B cell (primary cell): ENCODE data around the gene VAMP1. TPM values are rescaled to one million over a fixed set of nuclear protein-coding genes. Genes with fewer than 3 reads are reported as not detected.

Source experiments
- ATAC-seq: fragments of 200-7000 bp; cut with Tn5 transposase; one replicate; pipeline ENCODE4 v1.10.0; 2021; ENCODE audit warnings: low read depth, mild to moderate bottlenecking, moderate number of reproducible peaks, moderate library complexity
- CTCF ChIA-PET: fragments of 350-600 bp; sonication (Branson Sonifier 250); formaldehyde crosslinking; loops from one replicate; lab custom pipeline; 2021; ENCODE audit warnings: antibody characterized with exemption, inconsistent platforms; lab: Charles Lee
- POLR2A ChIA-PET: fragments of 350-600 bp; sonication (Branson Sonifier 250); formaldehyde crosslinking; loops from one replicate; lab custom pipeline; 2021; ENCODE audit warnings: antibody characterized with exemption; lab: Charles Lee
- DNase-seq: peaks from one replicate; pipeline ENCODE4 v3.0.0; 2013
- H2AFZ ChIP-seq: 2 replicates; pipeline ENCODE4 v1.6.1; 2012; ENCODE audit warnings: mild to moderate bottlenecking, low read depth, low read length; ENCODE audit not compliant: insufficient read depth, poor library complexity, severe bottlenecking
- H3K27ac ChIP-seq, 2 donors: 1 replicate in 1 of 2; 2 replicates in 1 of 2; pipeline ENCODE4 v1.5.1; 2012 to 2013; ENCODE audit warnings: low read length in 2 of 2, mild to moderate bottlenecking in 2 of 2, moderate library complexity in 1 of 2
- H3K27me3 ChIP-seq, 4 experiments: fragments of 200-600 bp in 1 of 4; sonication (generic) in 1 of 4; replicated peaks in 1 of 4; 1 replicate in 2 of 4; 2 replicates in 2 of 4; pipeline versions ENCODE4 v1.6.1 to v1.7.0; 2013 to 2016; ENCODE audit warnings: low read length in 3 of 4, mild to moderate bottlenecking in 2 of 4, mixed read lengths in 1 of 4, moderate library complexity in 1 of 4; ENCODE audit not compliant: insufficient read depth in 4 of 4, control insufficient read depth in 3 of 4; ENCODE audit errors: control extremely low read depth in 1 of 4
- H3K36me3 ChIP-seq, 2 experiments: replicated peaks in 1 of 2; 1 replicate in 1 of 2; 2 replicates in 1 of 2; pipeline versions ENCODE4 v1.6.1 to v1.7.1; 2013; ENCODE audit warnings: low read length in 1 of 2; ENCODE audit not compliant: insufficient read depth in 2 of 2, control insufficient read depth in 1 of 2; ENCODE audit errors: control extremely low read depth in 1 of 2, extremely low read depth in 1 of 2
- H3K4me1 ChIP-seq, 2 donors: fragments of 200-600 bp in 1 of 2; sonication (generic) in 1 of 2; 1 replicate in 1 of 2; 2 replicates in 1 of 2; pipeline versions ENCODE4 v1.5.1 to v1.6.1; 2013 to 2017; ENCODE audit warnings: low read length in 2 of 2; ENCODE audit not compliant: control insufficient read depth in 2 of 2, insufficient read depth in 2 of 2
- H3K4me2 ChIP-seq: replicated peaks from 2 replicates; pipeline ENCODE3; 2012; ENCODE audit warnings: mild to moderate bottlenecking, low read depth, low read length; ENCODE audit not compliant: poor library complexity, severe bottlenecking
- H3K4me3 ChIP-seq, 5 experiments: fragments of 200-600 bp in 1 of 5; sonication (generic) in 1 of 5; 1 replicate in 3 of 5; 2 replicates in 2 of 5; pipeline versions ENCODE4 v1.5.1 to v1.7.0; 2011 to 2016; ENCODE audit warnings: low read length in 4 of 5, mild to moderate bottlenecking in 4 of 5, low read depth in 2 of 5, control low read depth in 1 of 5, moderate library complexity in 1 of 5; ENCODE audit not compliant: insufficient read depth in 1 of 5; ENCODE audit errors: control extremely low read depth in 1 of 5, extremely low read depth in 1 of 5
- H3K79me2 ChIP-seq: fragments of 200-600 bp; sonication (generic); one replicate; pipeline ENCODE4 v1.6.0; 2016; ENCODE audit warnings: low read length; ENCODE audit not compliant: control insufficient read depth, insufficient read depth
- H3K9ac ChIP-seq: fragments of 200-600 bp; sonication (generic); 2 replicates; pipeline ENCODE4 v1.6.1; 2017; ENCODE audit warnings: mild to moderate bottlenecking, low read length, moderate library complexity
- H3K9me3 ChIP-seq, 3 donors: one replicate each; pipeline versions ENCODE4 v1.6.1 to v1.7.1; 2013; ENCODE audit warnings: low read length in 2 of 3; ENCODE audit not compliant: control insufficient read depth in 2 of 3, insufficient read depth in 1 of 3; ENCODE audit errors: control extremely low read depth in 1 of 3
- H4K20me1 ChIP-seq: 2 replicates; pipeline ENCODE4 v1.6.0; 2012; ENCODE audit warnings: mild to moderate bottlenecking, low read length; ENCODE audit not compliant: insufficient read depth, control insufficient read depth, poor library complexity, severe bottlenecking
- H3K27ac Mint-ChIP-seq: one replicate; pipeline ENCODE4 v1.8.0; 2021; ENCODE audit warnings: mixed read lengths
- H3K27me3 Mint-ChIP-seq: one replicate; pipeline ENCODE4 v1.8.0; 2021; ENCODE audit warnings: mixed read lengths
- H3K4me1 Mint-ChIP-seq: one replicate; pipeline ENCODE4 v1.8.0; 2021; ENCODE audit warnings: mixed read lengths
- H3K4me3 Mint-ChIP-seq: one replicate; pipeline ENCODE4 v1.8.0; 2021; ENCODE audit warnings: mixed read lengths
- H3K9me3 Mint-ChIP-seq: one replicate; pipeline ENCODE4 v1.8.0; 2022; ENCODE audit warnings: mixed read lengths; ENCODE audit not compliant: insufficient read depth
- CTCF ChIP-seq: fragments of 200-600 bp; IDR thresholded peaks from one replicate; pipeline ENCODE4 v1.8.0; 2022; ENCODE audit warnings: antibody characterized with exemption, mild to moderate bottlenecking
- EZH2 ChIP-seq: IDR thresholded peaks from 2 replicates; pipeline ENCODE4 v1.6.1; 2012; ENCODE audit warnings: borderline replicate concordance, low read depth, mild to moderate bottlenecking, moderate library complexity, low read length; ENCODE audit not compliant: insufficient read depth, poor library complexity, severe bottlenecking
- WGBS: methylation state at CpG from one replicate; pipeline ENCODE4 v1.1.5; 2013; ENCODE audit warnings: missing lambda C conversion rate; ENCODE audit not compliant: insufficient coverage; 5-methylcytosine and 5-hydroxymethylcytosine counted together
- intact Hi-C: fragments of 100-400 bp; cut with micrococcal nuclease; formaldehyde crosslinking; loops from one replicate; pipeline ENCODE4 v1.10.0; 2022
- polyA minus RNA-seq: library from RNA; depleted of rRNA, polyadenylated mRNA; stranded (reverse); fragments of >200 nt; gene quantifications from 2 replicates; pipeline ENCODE4 v1.2.3, GENCODE V29; 2012
- polyA plus RNA-seq: library from polyadenylated mRNA; depleted of rRNA; stranded (reverse); fragments of >200 nt; gene quantifications from 2 replicates; pipeline ENCODE4 v1.2.3, GENCODE V29; 2012
- total RNA-seq, 2 donors: library from RNA; stranded (reverse); fragments of 120-200 nt in 1 of 2; gene quantifications; 1 replicate in 1 of 2; 2 replicates in 1 of 2; pipeline versions ENCODE4 v1.2.3 to v1.2.4, GENCODE V29; 2013 to 2022

VAMP1 gene
- 98.9 and 108 TPM in 2 replicates for total RNA-seq
- 25.0 TPM for total RNA-seq (2013)
- polyA plus RNA-seq = 62.4 and 94.6 TPM in 2 replicates
- 64.1 and 64.5 TPM in 2 replicates for polyA minus RNA-seq

GRCh38 chr12:6470375-6471163 lies at the start of gene VAMP1:
Gene VAMP1 (minus strand): TSS chr12:6470677. CDS start chr12:6470531, 146 bp downstream.
- TF ChIP-seq EZH2 (no peak), CTCF (no peak)
- Histone ChIP-seq H3K9me3 (no peaks in the 10 kb centered on the region), H2AFZ (peak within 1 kb of the TSS; percentile 94), H3K4me2 (peak within 1 kb of the TSS; percentile 89), H3K27me3 (no peaks in the 10 kb centered on the region), H4K20me1 (peaks cover 19% of the 10 kb centered on the region), H3K4me1 (peaks cover 28 to 45% of the 10 kb centered on the region in 2 donors), H3K36me3 (peaks cover 0 to 11% of the 10 kb centered on the region in 2 experiments), H3K27ac (peak within 1 kb of the TSS; percentile 75 to 82), H3K79me2 (peaks cover 43% of the 10 kb centered on the region), H3K9ac (peak within 1 kb of the TSS; percentile 82), H3K4me3 (peak within 1 kb of the TSS; percentile 54 to 82 (median 75))
- peak; percentile 92 for ATAC-seq
- H3K4me3 Mint-ChIP-seq = peak within 1 kb of the TSS; percentile 90
- H3K4me1 Mint-ChIP-seq = peaks cover 49% of the 10 kb centered on the region
- intact Hi-C loops = loop anchor here (1.0 kb wide), 4 partner anchors 8 to 98 kb away; partner anchors contain the start of genes GAPDH, MRPL51 and NOP2
- POLR2A ChIA-PET = interaction anchor here (0.5 to 3.6 kb wide), 25 partner anchors 9 to 382 kb away, joined by 3 to 46 read pairs (median 6); partner anchors contain the start of genes CD27, COPS7A, GAPDH and MRPL51
- DNase-seq = peak; percentile 97
- CTCF ChIA-PET = interaction anchor here (0.7 to 6.0 kb wide), 17 partner anchors 9 to 186 kb away, joined by 3 to 67 read pairs (median 4); partner anchors contain the start of genes CD27 and MRPL51
- under 1% methylated on average over 69 of the region's 69 CpGs for whole genome bisulfite sequencing
- no peaks in the 10 kb centered on the region for H3K9me3 Mint-ChIP-seq
- H3K27ac Mint-ChIP-seq = peak within 1 kb of the TSS; percentile 97
- no peaks in the 10 kb centered on the region for H3K27me3 Mint-ChIP-seq

- Histone ChIP-seq H3K9ac (no peak overlapping the region), H3K36me3 (peaks cover 6 to 82% of the 10 kb centered on the region in 2 experiments), H3K27me3 (no peaks in the 10 kb centered on the region), H3K4me2 (no peak overlapping the region), H2AFZ (no peak overlapping the region), H3K4me3 (no peak overlapping the region), H3K27ac (no peak overlapping the region), H3K4me1 (no peaks in the 10 kb centered on the region), H4K20me1 (no peaks in the 10 kb centered on the region), H3K79me2 (no peaks in the 10 kb centered on the region), H3K9me3 (no peaks in the 10 kb centered on the region)
- DNase-seq (no peak), ATAC-seq (no peak)
- Mint-ChIP-seq H3K27ac (no peak overlapping the region), H3K27me3 (no peaks in the 10 kb centered on the region), H3K4me3 (no peak overlapping the region), H3K9me3 (no peaks in the 10 kb centered on the region), H3K4me1 (no peaks in the 10 kb centered on the region)
- TF ChIP-seq CTCF = no peak
- no peak for TF ChIP-seq EZH2
- CTCF ChIA-PET = no interaction called here
- intact Hi-C loops = no loop called here
- WGBS = 0% methylated on average over 1 of the region's 3 CpGs
- POLR2A ChIA-PET = no interaction called here
Measured at GRCh38 chr12:6520186-6520585, 49.7 kb upstream of the VAMP1 start.
